Activated naive CD8-positive, alpha-beta T cell treated with anti-CD3 and anti-CD28 coated beads, Interleukin-2, amount 50 U/mL, for 24 hours (primary cell): ENCODE data around the gene SCLY.
"Not testable (repeated sequence)": the region's sequence is repeated elsewhere in the genome, so short reads cannot be mapped to it uniquely, and the experiment has no call there.

Experiments
- ATAC-seq: fragments of 150-1000 bp; cut with Tn5 transposase; one replicate; pipeline ENCODE4 v1.10.0; 2021
- DNase-seq: peaks from one replicate; pipeline ENCODE4 v3.0.0; 2021
- H3K27ac Mint-ChIP-seq: one replicate; pipeline ENCODE4 v1.8.0; 2021; ENCODE audit warnings: mild to moderate bottlenecking, mixed read lengths
- H3K27me3 Mint-ChIP-seq: one replicate; pipeline ENCODE4 v1.8.0; 2021; ENCODE audit warnings: mixed read lengths
- H3K36me3 Mint-ChIP-seq: one replicate; pipeline ENCODE4 v1.8.0; 2021; ENCODE audit warnings: low read depth, mixed read lengths
- H3K4me1 Mint-ChIP-seq: one replicate; pipeline ENCODE4 v1.8.0; 2021; ENCODE audit warnings: mixed read lengths
- H3K4me3 Mint-ChIP-seq: one replicate; pipeline ENCODE4 v1.8.0; 2021; ENCODE audit warnings: mild to moderate bottlenecking, moderate library complexity, mixed read lengths
- H3K9me3 Mint-ChIP-seq: one replicate; pipeline ENCODE4 v1.8.0; 2021; ENCODE audit warnings: mixed read lengths

Gene SCLY

GRCh38 chr2:238115709-238116108, 54.9 kb downstream of the SCLY start:
- not testable (repeated sequence) for H3K36me3 Mint-ChIP-seq, DNase-seq, H3K27me3 Mint-ChIP-seq, H3K4me1 Mint-ChIP-seq, H3K4me3 Mint-ChIP-seq, H3K27ac Mint-ChIP-seq, ATAC-seq
- peaks cover 11% of the 10 kb centered on the region for H3K9me3 Mint-ChIP-seq

GRCh38 chr2:238116298-238117198, 55.7 kb downstream of the SCLY start:
- Mint-ChIP-seq H3K27me3 (peaks cover 7% of the 10 kb centered on the region), H3K4me1 (no peaks in the 10 kb centered on the region), H3K4me3 (no peak overlapping the region), H3K36me3 (no peaks in the 10 kb centered on the region), H3K27ac (no peak overlapping the region), H3K9me3 (peaks cover 11% of the 10 kb centered on the region)
- ATAC-seq (no peak), DNase-seq (no peak)

GRCh38 chr2:238117199-238118154, 56.7 kb downstream of the SCLY start:
- no peak for DNase-seq
- H3K9me3 Mint-ChIP-seq: peaks cover 11% of the 10 kb centered on the region

GRCh38 chr2:238119756-238120462, 59.1 kb downstream of the SCLY start:
- no peak overlapping the region for H3K27ac Mint-ChIP-seq
- no peak overlapping the region for H3K4me3 Mint-ChIP-seq
- ATAC-seq: no peak
- H3K9me3 Mint-ChIP-seq: no peaks in the 10 kb centered on the region
- DNase-seq: no peak
- H3K36me3 Mint-ChIP-seq: no peaks in the 10 kb centered on the region
- H3K27me3 Mint-ChIP-seq: peaks cover 7% of the 10 kb centered on the region
- H3K4me1 Mint-ChIP-seq: no peaks in the 10 kb centered on the region

More at GRCh38 chr2:238117199-238118154, 56.7 kb downstream of the SCLY start:
- H3K4me3 Mint-ChIP-seq: no peak overlapping the region
- no peak for ATAC-seq
- no peaks in the 10 kb centered on the region for H3K4me1 Mint-ChIP-seq
- H3K27ac Mint-ChIP-seq: no peak overlapping the region
- H3K36me3 Mint-ChIP-seq: no peaks in the 10 kb centered on the region
- peaks cover 7% of the 10 kb centered on the region for H3K27me3 Mint-ChIP-seq

DNA sequence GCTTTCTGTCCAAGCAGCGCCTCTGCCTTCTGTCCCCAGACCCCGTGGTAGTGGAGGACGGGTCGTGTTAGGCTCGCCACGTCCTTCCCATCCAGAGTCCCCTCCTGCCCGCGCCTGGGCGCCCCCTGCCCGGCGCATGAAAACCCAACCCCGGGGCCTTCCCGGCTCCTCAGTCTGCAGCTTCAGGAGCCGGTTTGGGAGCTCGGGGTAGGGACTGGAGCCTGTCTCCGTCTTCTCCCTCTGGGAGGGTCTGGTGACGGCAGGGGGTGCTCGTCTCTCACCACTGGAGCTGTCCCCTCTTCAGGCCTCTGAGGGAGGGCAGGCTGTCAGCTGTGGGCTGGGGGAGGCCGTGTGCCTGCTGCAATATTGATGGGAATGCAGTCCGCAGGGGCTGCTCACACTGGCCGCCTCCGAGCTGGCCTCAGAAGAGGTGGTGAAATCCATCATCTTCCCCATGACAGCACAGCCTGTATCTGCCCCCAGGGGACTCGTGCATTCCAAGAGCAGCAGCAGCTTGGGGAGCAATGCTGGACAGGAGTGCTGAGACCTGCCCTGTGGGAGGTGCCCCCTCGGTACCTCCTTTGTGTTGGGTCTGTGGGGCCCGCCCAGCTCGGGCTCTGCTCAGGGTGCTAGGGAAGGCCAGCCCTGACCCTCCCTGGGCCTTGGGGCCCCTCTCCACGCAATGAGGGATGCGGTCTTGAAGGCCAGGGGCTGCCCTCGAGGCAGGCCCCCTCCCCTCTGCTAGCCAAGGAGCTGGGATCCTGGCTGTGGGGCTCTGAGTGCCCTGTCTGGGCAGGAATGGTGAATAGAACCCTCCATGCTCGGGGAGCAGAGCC, 59.9 kb downstream of the SCLY start:
- ATAC-seq (no peak), DNase-seq (no peak)
- H3K27ac Mint-ChIP-seq: no peak overlapping the region
- H3K4me3 Mint-ChIP-seq: no peak overlapping the region
- H3K4me1 Mint-ChIP-seq: no peaks in the 10 kb centered on the region
- no peaks in the 10 kb centered on the region for H3K9me3 Mint-ChIP-seq
- H3K36me3 Mint-ChIP-seq: no peaks in the 10 kb centered on the region
- H3K27me3 Mint-ChIP-seq: peaks cover 7% of the 10 kb centered on the region

DNA sequence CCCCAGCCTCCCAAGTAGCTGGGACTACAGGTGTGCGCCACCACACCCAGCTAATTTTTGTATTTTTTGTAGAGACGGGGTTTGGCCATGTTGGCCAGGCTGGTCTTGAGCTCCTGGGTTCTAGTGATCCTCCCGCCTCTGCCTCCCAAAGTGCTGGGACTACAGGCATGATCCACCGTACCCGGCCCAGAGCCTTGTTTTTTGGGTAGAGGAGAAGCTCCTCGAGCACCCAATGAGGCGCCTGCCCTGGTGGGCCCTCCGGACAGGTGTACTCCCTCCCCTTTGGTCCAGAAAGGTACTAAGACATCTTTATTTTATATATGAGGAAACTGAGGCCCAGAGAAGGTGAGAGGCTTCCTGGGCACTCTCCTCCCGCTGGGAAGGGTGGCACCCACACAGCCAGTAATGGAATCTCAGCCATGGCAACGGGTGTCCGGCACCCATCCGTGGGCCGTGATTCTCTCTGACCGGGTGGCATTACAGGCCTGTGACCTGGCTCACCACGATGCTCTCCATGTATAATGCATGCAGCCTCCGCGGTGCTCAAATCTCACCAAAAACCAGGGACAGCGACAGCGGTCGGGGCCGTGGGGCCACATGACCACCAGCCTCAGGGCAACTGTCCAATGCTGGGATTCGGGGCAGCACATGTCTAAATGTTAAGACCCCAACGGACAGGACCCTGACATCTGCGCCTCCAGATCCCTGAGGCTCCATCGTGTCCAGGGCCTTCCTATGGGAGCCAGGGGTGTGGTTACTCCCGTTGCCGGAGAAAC, 60.9 kb downstream of the SCLY start:
- Mint-ChIP-seq H3K9me3 (no peaks in the 10 kb centered on the region), H3K27me3 (peaks cover 7% of the 10 kb centered on the region), H3K4me3 (no peak overlapping the region), H3K36me3 (no peaks in the 10 kb centered on the region), H3K27ac (no peak overlapping the region), H3K4me1 (no peaks in the 10 kb centered on the region)
- ATAC-seq (no peak), DNase-seq (no peak)

- Mint-ChIP-seq H3K36me3 (no peaks in the 10 kb centered on the region), H3K4me3 (no peak overlapping the region), H3K27me3 (peaks cover 4% of the 10 kb centered on the region), H3K27ac (no peak overlapping the region), H3K9me3 (no peaks in the 10 kb centered on the region), H3K4me1 (no peaks in the 10 kb centered on the region)
- ATAC-seq (no peak), DNase-seq (no peak)
These were observed 61.8 kb downstream of the SCLY start for GRCh38 chr2:238122287-238123217.

GRCh38 chr2:238123218-238123971, 62.6 kb downstream of the SCLY start:
- Mint-ChIP-seq H3K36me3 (no peaks in the 10 kb centered on the region), H3K4me1 (no peaks in the 10 kb centered on the region), H3K27ac (no peak overlapping the region), H3K9me3 (no peaks in the 10 kb centered on the region), H3K27me3 (no peaks in the 10 kb centered on the region), H3K4me3 (no peak overlapping the region)
- ATAC-seq (no peak), DNase-seq (no peak)

DNA sequence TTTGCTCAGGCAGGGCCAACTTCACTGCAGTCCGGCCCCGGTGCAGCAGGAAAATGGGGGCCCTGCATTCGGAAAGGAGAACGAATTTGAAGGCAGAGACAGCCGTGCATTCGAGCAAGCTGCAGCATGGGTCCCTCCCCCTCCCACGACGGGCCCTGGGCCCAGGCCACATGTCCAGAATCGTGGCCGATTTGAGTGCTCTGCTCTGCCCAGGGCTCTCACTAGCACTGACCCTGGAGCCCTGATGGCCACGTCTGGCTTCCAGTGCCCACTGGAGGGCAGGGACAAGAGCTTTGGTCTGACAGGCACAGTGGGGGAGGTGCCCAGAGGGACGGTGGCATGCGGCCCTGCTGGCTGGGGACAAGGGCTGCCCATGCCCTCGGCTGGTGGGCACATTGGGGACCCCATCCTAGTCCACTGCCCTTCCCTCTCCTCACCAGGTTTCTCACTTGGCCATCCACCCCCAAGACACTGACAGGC, 63.2 kb downstream of the SCLY start:
- no peaks in the 10 kb centered on the region for H3K27me3 Mint-ChIP-seq
- no peaks in the 10 kb centered on the region for H3K36me3 Mint-ChIP-seq
- H3K9me3 Mint-ChIP-seq: no peaks in the 10 kb centered on the region
- ATAC-seq (no peak), DNase-seq (no peak)
- no peaks in the 10 kb centered on the region for H3K4me1 Mint-ChIP-seq
- no peak overlapping the region for H3K4me3 Mint-ChIP-seq
- no peak overlapping the region for H3K27ac Mint-ChIP-seq

- no peak overlapping the region for H3K4me3 Mint-ChIP-seq
- no peaks in the 10 kb centered on the region for H3K4me1 Mint-ChIP-seq
- H3K9me3 Mint-ChIP-seq: no peaks in the 10 kb centered on the region
- no peak overlapping the region for H3K27ac Mint-ChIP-seq
- ATAC-seq (no peak), DNase-seq (no peak)
- no peaks in the 10 kb centered on the region for H3K36me3 Mint-ChIP-seq
- H3K27me3 Mint-ChIP-seq: no peaks in the 10 kb centered on the region
These were observed 63.8 kb downstream of the SCLY start for GRCh38 chr2:238124488-238125126.

GRCh38 chr2:238125127-238125885, 64.5 kb downstream of the SCLY start:
- H3K9me3 Mint-ChIP-seq: no peaks in the 10 kb centered on the region
- no peak overlapping the region for H3K27ac Mint-ChIP-seq
- DNase-seq (no peak), ATAC-seq (no peak)
- no peak overlapping the region for H3K4me3 Mint-ChIP-seq
- no peaks in the 10 kb centered on the region for H3K27me3 Mint-ChIP-seq
- H3K4me1 Mint-ChIP-seq: no peaks in the 10 kb centered on the region
- H3K36me3 Mint-ChIP-seq: no peaks in the 10 kb centered on the region
